SU-DHL-6 (cell line): ENCODE measurements around the gene ARHGAP8.

Experiments used
- H2AFZ ChIP-seq: fragments of 200-600 bp; sonication (generic); 2 replicates; pipeline ENCODE4 v1.6.1; 2014; ENCODE audit warnings: low read depth, mild to moderate bottlenecking, moderate library complexity, mixed read lengths, antibody characterized with exemption, low read length; ENCODE audit not compliant: severe bottlenecking
- H3F3A ChIP-seq: fragments of 200-600 bp; shearing (Covaris generic); 2 replicates; pipeline ENCODE4 v1.6.0; 2016; ENCODE audit warnings: antibody characterized with exemption, mild to moderate bottlenecking; ENCODE audit not compliant: insufficient read depth
- H3K27ac ChIP-seq: fragments of 200-600 bp; sonication (generic); 2 replicates; pipeline ENCODE4 v1.5.1; 2016; ENCODE audit warnings: low read depth, mild to moderate bottlenecking, low read length, moderate library complexity, mixed read lengths
- H3K27me3 ChIP-seq: fragments of 200-600 bp; sonication (generic), shearing (Covaris generic); 2 replicates; pipeline ENCODE4 v1.6.0; 2014; ENCODE audit warnings: mild to moderate bottlenecking, low read length
- H3K36me3 ChIP-seq: fragments of 200-600 bp; sonication (generic); 2 replicates; pipeline ENCODE4 v1.6.1; 2014; ENCODE audit warnings: mild to moderate bottlenecking, low read length, mixed read lengths
- H3K4me2 ChIP-seq: fragments of 300-600, 200-600 bp; shearing (Covaris generic), sonication (generic); 2 replicates; pipeline ENCODE4 v1.6.0; 2014; ENCODE audit warnings: low read length, low read depth, mild to moderate bottlenecking; ENCODE audit not compliant: poor library complexity, severe bottlenecking
- H3K4me3 ChIP-seq: fragments of 200-600 bp; sonication (generic); 2 replicates; pipeline ENCODE4 v1.5.1; 2014; ENCODE audit warnings: antibody characterized with exemption, low read length, mild to moderate bottlenecking, mixed read lengths; ENCODE audit not compliant: insufficient read depth, poor library complexity, severe bottlenecking
- H3K79me2 ChIP-seq: fragments of 200-600 bp; sonication (generic); 2 replicates; pipeline ENCODE4 v1.6.1; 2014; ENCODE audit warnings: mild to moderate bottlenecking, low read length, moderate library complexity; ENCODE audit not compliant: insufficient read depth
- H3K9ac ChIP-seq: fragments of 200-600 bp; sonication (generic); 2 replicates; pipeline ENCODE4 v1.7.0; 2014; ENCODE audit warnings: mild to moderate bottlenecking, low read length
- H3K9me2 ChIP-seq: fragments of 200-600 bp; sonication (generic); replicated peaks from 2 replicates; pipeline ENCODE4 v1.6.1; 2014; ENCODE audit warnings: low read length; ENCODE audit not compliant: insufficient read depth
- H3K9me3 ChIP-seq: fragments of 200-600 bp; sonication (generic); 2 replicates; pipeline ENCODE4 v1.6.1; 2014; ENCODE audit warnings: low read length, mixed read lengths; ENCODE audit not compliant: insufficient read depth
- H4K20me1 ChIP-seq: fragments of 200-600 bp; sonication (generic); 2 replicates; pipeline ENCODE4 v1.6.1; 2014; ENCODE audit warnings: low read depth, mild to moderate bottlenecking, antibody characterized with exemption, low read length, moderate library complexity, mixed read lengths
- EZH2phosphoT487 ChIP-seq: fragments of 200-600 bp; sonication (generic), shearing (Covaris generic); conservative IDR thresholded peaks from 2 replicates; pipeline ENCODE4 v1.6.1; 2018; ENCODE audit warnings: mild to moderate bottlenecking, antibody characterized with exemption, low read length, moderate library complexity, mixed read lengths
- TF ChIP-seq, protein P1 (sequence below): fragments of 200-600 bp; sonication (generic); IDR thresholded peaks from one replicate; pipeline ENCODE4 v1.5.1; 2017; ENCODE audit warnings: antibody characterized with exemption, mild to moderate bottlenecking, low read length, moderate library complexity; ENCODE audit not compliant: insufficient read depth, poor library complexity, severe bottlenecking

ARHGAP8 gene

DNA sequence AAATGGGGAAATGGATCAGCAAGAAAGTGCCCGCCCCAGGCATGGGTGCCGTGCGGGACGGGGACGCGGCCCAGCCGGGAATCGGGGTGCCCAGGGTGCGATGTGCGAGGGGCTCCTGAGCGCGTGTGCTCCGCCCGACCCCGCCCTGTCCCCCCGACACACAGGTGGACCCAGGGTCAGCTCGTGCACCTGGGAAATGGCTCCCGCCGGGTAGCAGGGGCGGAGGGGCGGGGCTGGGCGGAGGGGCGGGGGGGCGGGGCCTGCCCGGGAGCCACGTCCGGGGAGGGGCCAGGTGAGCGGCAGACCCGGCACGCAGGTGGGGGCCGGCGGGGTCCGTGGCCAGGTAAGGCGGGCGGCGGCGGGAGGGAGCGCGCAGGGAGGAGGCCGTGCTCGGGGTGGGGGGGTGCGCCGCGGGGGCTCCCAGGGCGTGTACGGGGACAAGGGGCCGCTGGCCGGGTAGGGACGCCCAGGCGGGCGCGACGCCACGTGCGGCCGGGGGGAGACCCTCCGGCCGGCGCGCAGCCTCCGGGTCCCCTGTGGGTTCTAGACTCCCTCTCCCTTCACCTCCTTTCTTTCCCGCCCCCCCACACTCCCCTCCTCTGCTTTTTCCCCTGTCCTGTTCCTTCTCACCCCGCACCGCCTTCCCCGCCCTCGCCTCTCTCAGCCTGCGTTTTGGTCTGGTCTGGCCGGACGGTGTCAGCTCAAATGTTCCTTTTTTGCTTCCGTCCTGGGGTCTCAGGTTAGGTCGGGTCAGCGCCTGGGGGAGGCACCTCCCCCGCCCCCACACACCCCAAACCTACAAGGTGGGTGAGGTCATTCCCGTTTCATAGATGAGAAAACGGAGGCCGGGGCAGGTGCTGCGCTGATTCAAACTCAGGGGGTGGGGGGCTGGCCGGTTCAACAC lies at the start of gene ARHGAP8:
Gene ARHGAP8, plus strand, starts transcription at position 291 of the 904 bp plus-strand sequence. CDS start 33,953 bp downstream, outside the sequence.
- Histone ChIP-seq H3K9me2 (no peaks in the 10 kb centered on the region), H4K20me1 (no peaks in the 10 kb centered on the region), H3K27ac (no peak within 1 kb of the TSS), H3K27me3 (no peaks in the 10 kb centered on the region), H3K9me3 (no peaks in the 10 kb centered on the region), H3F3A (no peaks in the 10 kb centered on the region), H3K9ac (no peak within 1 kb of the TSS), H2AFZ (no peak within 1 kb of the TSS), H3K79me2 (no peaks in the 10 kb centered on the region), H3K36me3 (no peaks in the 10 kb centered on the region), H3K4me3 (no peak within 1 kb of the TSS), H3K4me2 (no peak within 1 kb of the TSS)
- no peak for TF ChIP-seq EZH2phosphoT487
- TF ChIP-seq, protein P1, sequence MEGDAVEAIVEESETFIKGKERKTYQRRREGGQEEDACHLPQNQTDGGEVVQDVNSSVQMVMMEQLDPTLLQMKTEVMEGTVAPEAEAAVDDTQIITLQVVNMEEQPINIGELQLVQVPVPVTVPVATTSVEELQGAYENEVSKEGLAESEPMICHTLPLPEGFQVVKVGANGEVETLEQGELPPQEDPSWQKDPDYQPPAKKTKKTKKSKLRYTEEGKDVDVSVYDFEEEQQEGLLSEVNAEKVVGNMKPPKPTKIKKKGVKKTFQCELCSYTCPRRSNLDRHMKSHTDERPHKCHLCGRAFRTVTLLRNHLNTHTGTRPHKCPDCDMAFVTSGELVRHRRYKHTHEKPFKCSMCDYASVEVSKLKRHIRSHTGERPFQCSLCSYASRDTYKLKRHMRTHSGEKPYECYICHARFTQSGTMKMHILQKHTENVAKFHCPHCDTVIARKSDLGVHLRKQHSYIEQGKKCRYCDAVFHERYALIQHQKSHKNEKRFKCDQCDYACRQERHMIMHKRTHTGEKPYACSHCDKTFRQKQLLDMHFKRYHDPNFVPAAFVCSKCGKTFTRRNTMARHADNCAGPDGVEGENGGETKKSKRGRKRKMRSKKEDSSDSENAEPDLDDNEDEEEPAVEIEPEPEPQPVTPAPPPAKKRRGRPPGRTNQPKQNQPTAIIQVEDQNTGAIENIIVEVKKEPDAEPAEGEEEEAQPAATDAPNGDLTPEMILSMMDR, result no peak

DNA sequence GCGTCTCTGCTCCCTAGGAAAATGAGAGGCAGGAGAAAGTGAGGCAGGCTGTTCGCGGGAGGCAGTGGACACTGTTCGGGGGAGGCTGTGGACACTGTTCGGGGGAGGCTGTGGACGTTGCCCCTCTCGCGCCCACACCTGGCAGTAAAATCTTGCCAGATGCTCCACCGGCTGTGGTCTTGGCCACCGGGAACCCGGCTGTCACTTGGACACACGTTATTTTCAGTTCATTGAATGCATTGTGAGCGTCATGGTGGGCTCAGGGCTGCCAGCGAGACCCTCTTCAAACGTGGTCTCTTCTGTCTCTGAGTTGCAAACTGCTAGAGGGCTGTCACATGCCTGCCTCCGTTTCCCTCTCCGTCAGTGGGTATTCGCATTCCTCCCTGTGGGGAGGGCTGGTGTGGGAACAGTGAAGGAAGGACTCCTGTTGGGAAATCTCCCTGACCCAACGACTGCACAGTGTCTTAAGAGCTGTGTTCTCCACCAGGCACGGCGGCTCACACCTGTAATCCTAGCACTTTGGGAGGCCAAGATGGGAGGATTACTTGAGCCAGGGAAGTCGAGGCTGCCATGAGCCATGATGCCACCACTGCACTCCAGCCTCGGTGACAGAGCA lies 49.0 kb upstream of the ARHGAP8 start:
- Histone ChIP-seq H3K27ac (no peak overlapping the region), H3K27me3 (no peaks in the 10 kb centered on the region), H3K4me2 (no peak overlapping the region), H3K36me3 (no peaks in the 10 kb centered on the region), H3K9me3 (no peaks in the 10 kb centered on the region), H3F3A (no peaks in the 10 kb centered on the region), H2AFZ (no peak overlapping the region), H4K20me1 (no peaks in the 10 kb centered on the region), H3K4me3 (no peak overlapping the region), H3K79me2 (no peaks in the 10 kb centered on the region), H3K9me2 (no peaks in the 10 kb centered on the region), H3K9ac (no peak overlapping the region)
- no peak for TF ChIP-seq EZH2phosphoT487
- TF ChIP-seq, protein P1, result no peak

DNA sequence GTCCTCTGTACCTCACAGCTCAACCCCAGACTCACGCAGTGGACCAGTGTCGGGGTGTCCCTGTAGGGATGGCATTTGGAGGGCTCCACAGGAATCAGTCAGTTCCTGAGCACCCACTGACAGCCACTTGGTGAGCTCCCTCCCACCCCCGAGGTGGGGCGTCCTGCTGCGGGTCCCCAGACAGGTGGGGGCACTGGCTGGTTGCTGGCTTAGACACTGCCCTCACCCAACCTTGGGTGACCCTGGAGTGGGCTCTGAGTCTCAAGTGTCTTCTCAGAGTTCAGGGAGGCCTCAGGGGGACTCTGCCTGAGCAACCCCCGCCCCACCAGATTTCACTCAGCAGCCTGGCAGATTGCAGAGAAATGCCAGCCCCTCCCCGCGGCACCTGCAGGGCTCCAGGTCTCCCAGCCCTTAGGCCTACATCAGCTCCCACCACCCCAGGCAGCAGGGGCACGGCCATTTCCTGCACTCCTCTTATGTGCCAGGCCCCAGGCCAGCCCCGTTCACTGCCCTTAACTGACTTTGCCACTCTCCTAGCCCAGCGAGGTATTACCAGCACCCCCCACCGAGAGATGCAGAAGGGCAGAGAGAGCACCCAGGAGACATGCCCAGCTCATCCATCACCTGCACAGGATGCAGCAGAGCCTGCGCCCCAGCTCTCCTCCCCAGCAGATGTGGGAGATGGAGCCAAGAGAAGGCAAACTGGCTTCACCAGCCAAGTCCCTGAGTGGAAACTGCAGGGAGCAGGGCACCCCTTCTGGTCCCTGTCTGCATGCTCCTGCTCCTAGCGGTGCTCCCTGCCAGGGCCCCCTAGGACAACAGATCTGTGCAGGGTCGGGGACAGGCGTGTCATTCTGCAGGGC lies 48.0 kb upstream of the ARHGAP8 start:
- no peaks in the 10 kb centered on the region for H3K27me3 ChIP-seq
- H3K9me2 ChIP-seq, result no peaks in the 10 kb centered on the region
- H3K4me3 ChIP-seq, result no peak overlapping the region
- TF ChIP-seq, protein P1, result no peak
- no peak for TF ChIP-seq EZH2phosphoT487
- H4K20me1 ChIP-seq, result no peaks in the 10 kb centered on the region
- H3K9me3 ChIP-seq, result no peaks in the 10 kb centered on the region
- H3F3A ChIP-seq, result no peaks in the 10 kb centered on the region
- no peak overlapping the region for H2AFZ ChIP-seq
- no peak overlapping the region for H3K4me2 ChIP-seq
- H3K9ac ChIP-seq, result no peak overlapping the region
- no peaks in the 10 kb centered on the region for H3K36me3 ChIP-seq
- H3K27ac ChIP-seq, result no peak overlapping the region
- no peaks in the 10 kb centered on the region for H3K79me2 ChIP-seq
